Breast epithelium (tissue), 3 donors: ENCODE data around the gene ANKRD37.

Source experiments
- CTCF ChIP-seq, 3 donors: fragments of 450-650 bp; IDR thresholded peaks; one replicate each; pipeline ENCODE4 v1.5.1; 2016 to 2017; ENCODE audit warnings: antibody characterized with exemption in 3 of 3, mild to moderate bottlenecking in 3 of 3, moderate library complexity in 3 of 3
- POLR2A ChIP-seq: fragments of 450-650 bp; IDR thresholded peaks from one replicate; pipeline ENCODE4 v1.6.1; 2016; ENCODE audit warnings: antibody characterized with exemption, mild to moderate bottlenecking, moderate library complexity
- POLR2AphosphoS5 ChIP-seq, 3 donors: sonication (generic); formaldehyde crosslinking; IDR thresholded peaks; one replicate each; pipeline ENCODE4 v1.6.1; 2017; ENCODE audit warnings: antibody characterized with exemption in 3 of 3

GRCh38 chr4:185352741-185353140, 43.9 kb upstream of the ANKRD37 start:
- TF ChIP-seq CTCF (IDR thresholded peaks at IDR 0.05) (no peak), POLR2A (no peak), POLR2AphosphoS5 (IDR thresholded peaks at IDR 0.05) (no peak)
